Mesodermal cell (in vitro differentiated cells): ENCODE measurements around the gene PAFAH1B2.
A peak's percentile ranks its signal among the peaks of the same experiment; 100 is the strongest.

Source experiments
- H3K27ac ChIP-seq: 2 replicates; pipeline ENCODE4 v1.7.0; 2013; ENCODE audit warnings: mild to moderate bottlenecking, low read depth, low read length, moderate library complexity; ENCODE audit not compliant: severe bottlenecking
- H3K36me3 ChIP-seq: 2 replicates; pipeline ENCODE4 v1.7.1; 2013; ENCODE audit warnings: mild to moderate bottlenecking, low read length, moderate library complexity; ENCODE audit not compliant: control insufficient read depth, insufficient read depth
- H3K4me1 ChIP-seq: one replicate; pipeline ENCODE4 v1.7.1; 2013; ENCODE audit warnings: mild to moderate bottlenecking, low read length; ENCODE audit not compliant: insufficient read depth, control insufficient read depth, poor library complexity, severe bottlenecking
- H3K4me3 ChIP-seq: 2 replicates; pipeline ENCODE4 v1.7.0; 2013; ENCODE audit warnings: low read length, control low read depth, mild to moderate bottlenecking; ENCODE audit not compliant: insufficient read depth, poor library complexity, severe bottlenecking; ENCODE audit errors: extremely low read depth
- H3K9me3 ChIP-seq: 2 replicates; pipeline ENCODE4 v1.7.1; 2013; ENCODE audit warnings: mild to moderate bottlenecking, low read length, moderate library complexity; ENCODE audit not compliant: control insufficient read depth
- WGBS, 2 experiments: methylation state at CpG; one replicate each; pipeline ENCODE4 v1.1.5; 2013; ENCODE audit warnings: missing lambda C conversion rate in 2 of 2; ENCODE audit not compliant: insufficient coverage in 2 of 2; 5-methylcytosine and 5-hydroxymethylcytosine counted together

Gene PAFAH1B2

GRCh38 chr11:117154468-117154867, 10.4 kb downstream of the PAFAH1B2 start:
- no peak overlapping the region for H3K27ac ChIP-seq
- H3K36me3 ChIP-seq = peaks cover 89% of the 10 kb centered on the region
- H3K9me3 ChIP-seq = no peaks in the 10 kb centered on the region
- H3K4me3 ChIP-seq = no peak overlapping the region
- no peaks in the 10 kb centered on the region for H3K4me1 ChIP-seq
- WGBS, 2 experiments = 96 to 100% methylated on average over 1 to 4 of the region's 5 CpGs

GRCh38 chr11:117157507-117157906, 13.4 kb downstream of the PAFAH1B2 start:
- no peak overlapping the region for H3K27ac ChIP-seq
- H3K4me1 ChIP-seq = no peaks in the 10 kb centered on the region
- no peak overlapping the region for H3K4me3 ChIP-seq
- WGBS, 2 experiments = 90% methylated on average over 2 of the region's 2 CpGs; no CpG with 5 or more reads in 1 of the 2 experiments
- H3K9me3 ChIP-seq = no peaks in the 10 kb centered on the region
- H3K36me3 ChIP-seq = peaks cover 87% of the 10 kb centered on the region

- Histone ChIP-seq H3K36me3 (peaks cover 85% of the 10 kb centered on the region), H3K4me1 (no peaks in the 10 kb centered on the region), H3K4me3 (no peak overlapping the region), H3K27ac (no peak overlapping the region), H3K9me3 (no peaks in the 10 kb centered on the region)
- no CpG with 5 or more reads among the region's 2 CpGs for WGBS, 2 experiments
Measured at GRCh38 chr11:117159892-117160291, 15.8 kb downstream of the PAFAH1B2 start.

- Histone ChIP-seq H3K4me3 (no peak overlapping the region), H3K9me3 (no peaks in the 10 kb centered on the region), H3K36me3 (peaks cover 87% of the 10 kb centered on the region), H3K27ac (no peak overlapping the region), H3K4me1 (no peaks in the 10 kb centered on the region)
- WGBS, 2 experiments = 100% methylated on average over 1 of the region's 2 CpGs; no CpG with 5 or more reads in 1 of the 2 experiments
Measured at GRCh38 chr11:117160826-117161225, 16.7 kb downstream of the PAFAH1B2 start.

GRCh38 chr11:117166491-117166890, 22.4 kb downstream of the PAFAH1B2 start:
- Histone ChIP-seq H3K9me3 (no peaks in the 10 kb centered on the region), H3K4me1 (peaks cover 7% of the 10 kb centered on the region), H3K27ac (no peak overlapping the region), H3K4me3 (no peak overlapping the region), H3K36me3 (peaks cover 95% of the 10 kb centered on the region)
- 84 to 94% methylated on average over 1 of the region's 1 CpG for WGBS, 2 experiments

- H3K4me3 ChIP-seq = no peak overlapping the region
- H3K36me3 ChIP-seq = peaks cover 75% of the 10 kb centered on the region
- H3K4me1 ChIP-seq = peaks cover 33% of the 10 kb centered on the region
- WGBS, 2 experiments = 88 to 97% methylated on average over 2 of the region's 2 CpGs
- no peaks in the 10 kb centered on the region for H3K9me3 ChIP-seq
- H3K27ac ChIP-seq = peak overlapping the region; percentile 16
Measured at GRCh38 chr11:117169736-117170135, 25.6 kb downstream of the PAFAH1B2 start.

GRCh38 chr11:117170210-117170609, 26.1 kb downstream of the PAFAH1B2 start:
- H3K4me1 ChIP-seq = peaks cover 33% of the 10 kb centered on the region
- H3K27ac ChIP-seq = peak overlapping the region; percentile 16
- WGBS, 2 experiments = 94 to 100% methylated on average over 6 of the region's 9 CpGs
- no peak overlapping the region for H3K4me3 ChIP-seq
- H3K9me3 ChIP-seq = no peaks in the 10 kb centered on the region
- peaks cover 76% of the 10 kb centered on the region for H3K36me3 ChIP-seq

GRCh38 chr11:117171007-117171403, 26.9 kb downstream of the PAFAH1B2 start:
- H3K4me3 ChIP-seq = no peak overlapping the region
- peaks cover 33% of the 10 kb centered on the region for H3K4me1 ChIP-seq
- peaks cover 72% of the 10 kb centered on the region for H3K36me3 ChIP-seq
- 100% methylated on average over 1 to 2 of the region's 2 CpGs for WGBS, 2 experiments
- H3K9me3 ChIP-seq = no peaks in the 10 kb centered on the region
- H3K27ac ChIP-seq = peak overlapping the region; percentile 43

GRCh38 chr11:117171404-117172061, 27.4 kb downstream of the PAFAH1B2 start:
- H3K4me3 ChIP-seq = no peak overlapping the region
- H3K4me1 ChIP-seq = peaks cover 33% of the 10 kb centered on the region
- H3K9me3 ChIP-seq = no peaks in the 10 kb centered on the region
- H3K27ac ChIP-seq = peak overlapping the region; percentile 43
- H3K36me3 ChIP-seq = peaks cover 73% of the 10 kb centered on the region
- WGBS, 2 experiments = 77 to 80% methylated on average over 8 to 10 of the region's 14 CpGs

- H3K27ac ChIP-seq = peak overlapping the region; percentile 73
Measured at GRCh38 chr11:117172724-117173421, 28.8 kb downstream of the PAFAH1B2 start.

GRCh38 chr11:117175104-117175503, 31.0 kb downstream of the PAFAH1B2 start:
- peak overlapping the region; percentile 23 for H3K27ac ChIP-seq
- peaks cover 47% of the 10 kb centered on the region for H3K4me1 ChIP-seq
- H3K4me3 ChIP-seq = no peak overlapping the region
- peaks cover 41% of the 10 kb centered on the region for H3K36me3 ChIP-seq
- H3K9me3 ChIP-seq = no peaks in the 10 kb centered on the region
- 78 to 82% methylated on average over 7 of the region's 7 CpGs for WGBS, 2 experiments

More at GRCh38 chr11:117172724-117173421, 28.8 kb downstream of the PAFAH1B2 start:
- H3K4me1 ChIP-seq = peaks cover 34% of the 10 kb centered on the region
- peaks cover 61% of the 10 kb centered on the region for H3K36me3 ChIP-seq
- WGBS, 2 experiments = 83 to 92% methylated on average over 13 to 14 of the region's 14 CpGs
- H3K9me3 ChIP-seq = no peaks in the 10 kb centered on the region
- H3K4me3 ChIP-seq = no peak overlapping the region
